GM21786 (cell line): Measurements from ENCODE around the gene RNF4.
"Not testable (repeated sequence)": the region's sequence is repeated elsewhere in the genome, so short reads cannot be mapped to it uniquely, and the experiment has no call there.

Experiments used
- ATAC-seq: cut with Tn5 transposase; IDR thresholded peaks from one replicate; pipeline ENCODE4 v1.9.1; 2021; ENCODE audit not compliant: unreplicated experiment

RNF4 gene

GRCh38 chr4:2516635-2517034 lies 47.7 kb downstream of the RNF4 start:
- ATAC-seq: no peak

GRCh38 chr4:2526559-2526958 lies 57.7 kb downstream of the RNF4 start:
- ATAC-seq: no peak

- no peak for ATAC-seq
Measured at GRCh38 chr4:2534904-2535375, 66.0 kb downstream of the RNF4 start.

- no peak for ATAC-seq
Measured at GRCh38 chr4:2535376-2536192, 66.7 kb downstream of the RNF4 start.

- peak; percentile 84 for ATAC-seq
Measured at GRCh38 chr4:2536193-2537010, 67.5 kb downstream of the RNF4 start, which contains the start of gene FAM193A. Gene FAM193A, plus strand, starts transcription at chr4:2536647. Its CDS starts 269 bp downstream, at chr4:2536916.

- no peak for ATAC-seq
Measured at GRCh38 chr4:2537011-2537830, 68.3 kb downstream of the RNF4 start.

- ATAC-seq: not testable (repeated sequence)
Measured at GRCh38 chr4:2543580-2544191, 74.8 kb downstream of the RNF4 start.

GRCh38 chr4:2545321-2546013 lies 76.6 kb downstream of the RNF4 start:
- no peak for ATAC-seq

GRCh38 chr4:2546286-2546823 lies 77.4 kb downstream of the RNF4 start:
- no peak for ATAC-seq

- not testable (repeated sequence) for ATAC-seq
Measured at GRCh38 chr4:2546961-2547691, 78.2 kb downstream of the RNF4 start.

GRCh38 chr4:2551118-2551517 lies 82.2 kb downstream of the RNF4 start:
- ATAC-seq: no peak

GRCh38 chr4:2552806-2553205 lies 83.9 kb downstream of the RNF4 start:
- no peak for ATAC-seq

- ATAC-seq: no peak
Measured at GRCh38 chr4:2558301-2558700, 89.4 kb downstream of the RNF4 start.

GRCh38 chr4:2560167-2560566 lies 91.3 kb downstream of the RNF4 start:
- ATAC-seq: no peak
